Tibial nerve (tissue), 4 donors: ENCODE results near the gene PKP4.

Experiments used
- CTCF ChIP-seq, 5 experiments: fragments of 200-600 bp in 3 of 5; fragments of 450-650 bp in 2 of 5; sonication (generic) in 3 of 5; IDR thresholded peaks; one replicate each; pipeline ENCODE4 v1.5.1; 2016 to 2019; ENCODE audit warnings: antibody characterized with exemption in 5 of 5, mild to moderate bottlenecking in 3 of 5, moderate library complexity in 2 of 5
- EP300 ChIP-seq, 2 donors: sonication (generic); formaldehyde crosslinking; IDR thresholded peaks; one replicate each; pipeline ENCODE4 v1.6.1; 2017; ENCODE audit warnings: antibody characterized with exemption in 2 of 2, mild to moderate bottlenecking in 1 of 2
- POLR2A ChIP-seq, 2 donors: fragments of 450-650 bp; IDR thresholded peaks; one replicate each; pipeline ENCODE4 v1.6.1; 2017; ENCODE audit warnings: antibody characterized with exemption in 2 of 2, mild to moderate bottlenecking in 2 of 2, moderate library complexity in 2 of 2

GRCh38 chr2:158586491-158586890 is 129.7 kb downstream of the PKP4 start:
- TF ChIP-seq CTCF (IDR thresholded peaks at IDR 0.05) (no peak), POLR2A (IDR thresholded peaks at IDR 0.05) (no peak), EP300 (IDR thresholded peaks at IDR 0.05) (no peak)
